Parathyroid adenoma (tissue), 2 donors: ENCODE data around the gene INO80B.
"Not testable (repeated sequence)": the region's sequence is repeated elsewhere in the genome, so short reads cannot be mapped to it uniquely, and the experiment has no call there.

Experiments
- H2AFZ ChIP-seq: fragments of 300-600 bp; sonication (generic); one replicate; pipeline ENCODE4 v1.7.0; 2017; ENCODE audit warnings: antibody characterized with exemption, mild to moderate bottlenecking
- H3K27ac ChIP-seq: fragments of 300-600 bp; sonication (generic); one replicate; pipeline ENCODE4 v1.7.0; 2017
- H3K27me3 ChIP-seq: fragments of 300-600 bp; sonication (generic); one replicate; pipeline ENCODE4 v1.7.0; 2017; ENCODE audit warnings: low read length; ENCODE audit not compliant: control insufficient read depth, insufficient read depth
- H3K36me3 ChIP-seq: fragments of 300-600 bp; sonication (generic); one replicate; pipeline ENCODE4 v1.7.0; 2017; ENCODE audit warnings: low read length; ENCODE audit not compliant: control insufficient read depth, insufficient read depth
- H3K4me1 ChIP-seq: fragments of 300-600 bp; sonication (generic); one replicate; pipeline ENCODE4 v1.7.0; 2017; ENCODE audit warnings: control low read depth
- H3K4me2 ChIP-seq: fragments of 300-600 bp; sonication (generic); one replicate; pipeline ENCODE4 v1.7.0; 2017; ENCODE audit warnings: low read length
- H3K4me3 ChIP-seq: fragments of 300-600 bp; sonication (generic); one replicate; pipeline ENCODE4 v1.7.0; 2017; ENCODE audit warnings: low read depth, low read length
- H3K79me2 ChIP-seq: fragments of 300-600 bp; sonication (generic); one replicate; pipeline ENCODE4 v1.7.0; 2017; ENCODE audit warnings: control low read depth
- H3K9ac ChIP-seq: fragments of 300-600 bp; sonication (generic); one replicate; pipeline ENCODE4 v1.7.0; 2017; ENCODE audit warnings: mild to moderate bottlenecking
- H3K9me3 ChIP-seq: fragments of 300-600 bp; sonication (generic); one replicate; pipeline ENCODE4 v1.7.0; 2017; ENCODE audit warnings: low read length; ENCODE audit not compliant: control insufficient read depth
- CTCF ChIP-seq: fragments of 300-600 bp; sonication (generic); IDR thresholded peaks from one replicate; pipeline ENCODE4 v1.7.0; 2017; ENCODE audit warnings: antibody characterized with exemption, mild to moderate bottlenecking
- donor health status: primary hyperparathyroidism.

Gene INO80B

DNA sequence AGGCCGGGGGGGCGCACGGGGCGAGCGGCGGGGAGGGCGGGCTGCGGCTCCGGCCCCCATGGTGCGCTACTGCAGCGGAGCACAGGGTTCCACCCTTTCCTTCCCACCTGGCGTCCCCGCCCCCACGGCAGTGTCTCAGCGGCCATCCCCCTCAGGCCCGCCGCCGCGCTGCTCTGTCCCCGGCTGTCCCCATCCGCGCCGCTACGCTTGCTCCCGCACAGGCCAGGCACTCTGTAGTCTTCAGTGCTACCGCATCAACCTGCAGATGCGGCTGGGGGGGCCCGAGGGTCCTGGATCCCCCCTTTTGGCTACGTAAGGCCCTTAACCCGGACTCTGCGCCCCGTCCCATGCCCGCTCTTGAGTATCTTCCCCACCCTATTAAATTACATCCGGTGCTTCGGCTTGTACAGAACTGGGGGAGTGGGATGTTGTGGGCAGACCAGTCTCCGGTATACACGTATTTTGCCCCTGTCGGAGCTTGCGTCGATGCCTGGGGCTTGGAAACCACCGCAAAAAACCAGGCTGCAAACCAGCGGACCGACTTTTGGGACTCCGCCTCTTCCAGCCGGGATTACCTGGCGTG is 2.8 kb downstream of the INO80B start:
- TF ChIP-seq CTCF: no peak

DNA sequence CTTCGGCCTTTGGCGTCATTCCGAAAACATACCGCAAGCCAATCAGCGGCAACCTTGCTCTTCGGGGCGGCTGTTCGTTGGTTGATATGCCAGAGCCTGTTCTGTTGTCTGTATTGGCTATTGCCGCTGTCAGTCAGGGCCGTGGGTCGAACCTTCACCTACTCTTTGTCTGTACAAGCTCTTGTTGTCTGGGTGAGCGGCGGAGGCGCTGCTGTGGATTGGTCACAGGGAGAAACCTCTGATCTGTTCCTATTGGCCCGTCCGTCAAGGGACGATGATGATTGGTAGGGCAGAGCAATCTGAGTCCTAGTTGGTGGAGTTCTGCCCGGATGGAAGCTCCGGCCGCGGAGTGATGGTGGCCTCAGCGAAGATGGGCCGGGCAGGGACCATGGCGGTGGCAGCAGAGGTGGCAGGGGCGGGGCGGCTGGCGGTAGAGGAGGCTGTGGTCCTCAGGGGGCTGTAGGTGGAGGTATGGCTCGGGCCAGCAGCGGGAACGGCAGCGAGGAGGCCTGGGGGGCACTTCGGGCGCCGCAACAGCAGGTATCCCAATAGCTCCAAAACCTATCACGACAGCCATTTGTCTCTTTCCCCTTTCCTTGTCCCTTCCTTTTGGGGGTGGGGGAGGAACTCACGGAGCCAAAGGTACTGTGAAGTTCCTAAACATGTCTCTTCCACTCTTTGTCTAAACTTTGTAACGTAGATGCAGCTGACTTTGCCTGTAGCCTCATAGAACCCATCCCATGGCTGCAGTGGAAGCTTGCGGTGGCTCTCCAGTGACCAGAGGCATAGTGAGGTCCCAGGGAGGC is 3.4 kb downstream of the INO80B start, which contains the start of gene WBP1:
TSS of gene WBP1 (plus strand) at position 307 of the 806 bp plus-strand sequence. CDS start at position 472, 165 bp downstream.
- Histone ChIP-seq H3K36me3 (no peaks in the 10 kb centered on the region), H3K79me2 (peaks cover 6% of the 10 kb centered on the region), H3K9me3 (no peaks in the 10 kb centered on the region), H3K4me3 (peak within 1 kb of the TSS; percentile 90), H3K27ac (peak within 1 kb of the TSS; percentile 99), H3K4me2 (peak within 1 kb of the TSS; percentile 96), H3K27me3 (no peaks in the 10 kb centered on the region), H3K9ac (peak within 1 kb of the TSS; percentile 78), H3K4me1 (peaks cover 22% of the 10 kb centered on the region), H2AFZ (peak within 1 kb of the TSS; percentile 91)
- no peak for TF ChIP-seq CTCF

More for the DNA sequence above, 2.8 kb downstream of the INO80B start:
- peaks cover 6% of the 10 kb centered on the region for H3K79me2 ChIP-seq
- H3K27ac ChIP-seq: peak overlapping the region; percentile 99
- no peaks in the 10 kb centered on the region for H3K27me3 ChIP-seq
- no peaks in the 10 kb centered on the region for H3K9me3 ChIP-seq
- peak overlapping the region; percentile 96 for H3K4me2 ChIP-seq
- no peaks in the 10 kb centered on the region for H3K36me3 ChIP-seq
- peak overlapping the region; percentile 78 for H3K9ac ChIP-seq
- peak overlapping the region; percentile 91 for H2AFZ ChIP-seq
- peaks cover 22% of the 10 kb centered on the region for H3K4me1 ChIP-seq
- peak overlapping the region; percentile 90 for H3K4me3 ChIP-seq

DNA sequence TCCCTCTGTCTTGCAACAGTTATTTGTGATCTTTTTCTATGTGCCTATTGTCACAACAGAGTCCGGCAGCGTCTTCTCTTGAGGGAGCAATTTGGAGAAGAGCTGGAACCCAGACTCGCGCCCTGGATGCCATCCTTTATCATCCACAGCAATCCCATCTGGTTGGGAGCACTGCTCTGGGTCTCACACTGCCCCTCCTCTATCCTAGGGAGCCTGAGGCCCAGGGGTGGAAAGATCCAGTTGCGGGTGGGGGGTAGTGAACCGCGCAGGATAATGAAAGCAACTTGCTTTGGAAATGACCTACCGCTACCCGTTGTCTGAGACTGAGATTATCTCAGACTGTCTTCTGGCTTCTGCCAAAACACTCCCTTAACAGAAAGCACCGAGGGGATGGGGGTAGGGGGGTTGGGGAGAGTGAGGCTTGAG is 4.1 kb downstream of the INO80B start:
- peak overlapping the region; percentile 77 for H2AFZ ChIP-seq
- H3K4me1 ChIP-seq: peaks cover 24% of the 10 kb centered on the region
- H3K36me3 ChIP-seq: no peaks in the 10 kb centered on the region
- H3K4me3 ChIP-seq: peak overlapping the region; percentile 90
- H3K27ac ChIP-seq: peak overlapping the region; percentile 86
- H3K9me3 ChIP-seq: no peaks in the 10 kb centered on the region
- peak overlapping the region; percentile 63 for H3K9ac ChIP-seq
- no peaks in the 10 kb centered on the region for H3K27me3 ChIP-seq
- peaks cover 7% of the 10 kb centered on the region for H3K79me2 ChIP-seq
- TF ChIP-seq CTCF: no peak
- H3K4me2 ChIP-seq: peak overlapping the region; percentile 93

- not testable (repeated sequence) for H3K4me2 ChIP-seq, H3K36me3 ChIP-seq, H3K9me3 ChIP-seq, H3K9ac ChIP-seq, H3K27ac ChIP-seq, H2AFZ ChIP-seq, H3K27me3 ChIP-seq
- H3K4me3 ChIP-seq: peak overlapping the region; percentile 90
- peaks cover 13% of the 10 kb centered on the region for H3K79me2 ChIP-seq
- H3K4me1 ChIP-seq: peaks cover 26% of the 10 kb centered on the region
Measured at GRCh38 chr2:74459503-74460118, 4.7 kb downstream of the INO80B start.

GRCh38 chr2:74460187-74460586 is 5.3 kb downstream of the INO80B start:
- not testable (repeated sequence) for H3K4me3 ChIP-seq, H3K9ac ChIP-seq, H2AFZ ChIP-seq, H3K9me3 ChIP-seq, H3K27ac ChIP-seq, H3K27me3 ChIP-seq, H3K4me2 ChIP-seq, H3K36me3 ChIP-seq
- Histone ChIP-seq H3K4me1 (peaks cover 26% of the 10 kb centered on the region), H3K79me2 (peaks cover 15% of the 10 kb centered on the region)
